ENCODE results near the gene CLEC2B. TPM values are rescaled to one million over a fixed set of nuclear protein-coding genes. Genes with fewer than 3 reads are reported as not detected.
"Not testable (repeated sequence)": the region's sequence is repeated elsewhere in the genome, so short reads cannot be mapped to it uniquely, and the experiment has no call there.

The CLEC2B gene
- total RNA-seq, result 1.6 TPM

GRCh38 chr12:9869307-9870161 is at the start of gene CLEC2B:
Gene CLEC2B, minus strand, starts transcription at chr12:9869354.
- no peak for DNase-seq (ENCODE audit: low spot score in 2 of 2)
- FAIRE-seq, result no peak

- DNase-seq (ENCODE audit: low spot score in 2 of 2) (no peak), FAIRE-seq (no peak)
These were observed 42.6 kb upstream of the CLEC2B start for GRCh38 chr12:9911708-9912107.

GRCh38 chr12:9910716-9911421 is 41.7 kb upstream of the CLEC2B start:
- no peak for FAIRE-seq
- DNase-seq (ENCODE audit: low spot score in 2 of 2), result no peak

- no peak for DNase-seq (ENCODE audit: low spot score in 2 of 2)
- FAIRE-seq, result no peak
These were observed 40.6 kb upstream of the CLEC2B start for GRCh38 chr12:9909724-9910123.

GRCh38 chr12:9908350-9908749 is 39.2 kb upstream of the CLEC2B start:
- FAIRE-seq, result no peak

GRCh38 chr12:9907769-9908168 is 38.6 kb upstream of the CLEC2B start:
- DNase-seq (ENCODE audit: low spot score in 2 of 2), result no peak
- FAIRE-seq, result no peak

More at GRCh38 chr12:9908350-9908749, 39.2 kb upstream of the CLEC2B start:
- DNase-seq (ENCODE audit: low spot score in 2 of 2), result no peak

- DNase-seq (ENCODE audit: low spot score in 2 of 2) (no peak), FAIRE-seq (no peak)
These were observed 37.7 kb upstream of the CLEC2B start for GRCh38 chr12:9906873-9907272.

GRCh38 chr12:9902539-9903228 is 33.5 kb upstream of the CLEC2B start:
- DNase-seq (ENCODE audit: low spot score in 2 of 2) (no peak), FAIRE-seq (no peak)

GRCh38 chr12:9900930-9901329 is 31.8 kb upstream of the CLEC2B start:
- FAIRE-seq (no peak), DNase-seq (ENCODE audit: low spot score in 2 of 2) (no peak)

- DNase-seq (ENCODE audit: low spot score in 2 of 2) (no peak), FAIRE-seq (no peak)
These were observed 30.1 kb upstream of the CLEC2B start for GRCh38 chr12:9899209-9899608.

- FAIRE-seq (no peak), DNase-seq (ENCODE audit: low spot score in 2 of 2) (no peak)
These were observed 28.4 kb upstream of the CLEC2B start for GRCh38 chr12:9897535-9897934.

- DNase-seq (ENCODE audit: low spot score in 2 of 2) (no peak), FAIRE-seq (no peak)
These were observed 26.2 kb upstream of the CLEC2B start for GRCh38 chr12:9895215-9895971.

- DNase-seq (ENCODE audit: low spot score in 2 of 2), result no peak
- FAIRE-seq, result no peak
These were observed 19.6 kb upstream of the CLEC2B start for GRCh38 chr12:9888665-9889273.

- DNase-seq (ENCODE audit: low spot score in 2 of 2), result no peak
- FAIRE-seq, result no peak
These were observed 14.0 kb upstream of the CLEC2B start for GRCh38 chr12:9883175-9883574.

GRCh38 chr12:9881988-9882387 is 12.8 kb upstream of the CLEC2B start:
- DNase-seq (ENCODE audit: low spot score in 2 of 2) (no peak), FAIRE-seq (no peak)

- FAIRE-seq (no peak), DNase-seq (ENCODE audit: low spot score in 2 of 2) (no peak)
These were observed 12.1 kb upstream of the CLEC2B start, which contains the start of gene KLRF2 for GRCh38 chr12:9881246-9881645. Gene KLRF2, plus strand, starts transcription at chr12:9881489. Its CDS starts 107 bp downstream, at chr12:9881596.

GRCh38 chr12:9880532-9881078 is 11.5 kb upstream of the CLEC2B start:
- FAIRE-seq (no peak), DNase-seq (ENCODE audit: low spot score in 2 of 2) (no peak)

- FAIRE-seq; DNase-seq (ENCODE audit: low spot score in 2 of 2): not testable (repeated sequence)
These were observed 7.0 kb upstream of the CLEC2B start for GRCh38 chr12:9876120-9876519.

- DNase-seq (ENCODE audit: low spot score in 2 of 2) (no peak), FAIRE-seq (no peak)
These were observed 3.6 kb upstream of the CLEC2B start for GRCh38 chr12:9872742-9873141.

- FAIRE-seq (no peak), DNase-seq (ENCODE audit: low spot score in 2 of 2) (no peak)
These were observed 3.0 kb upstream of the CLEC2B start for GRCh38 chr12:9872162-9872561.

Measured in frontal cortex (tissue), 4 donors.